Keratinocyte (primary cell): ENCODE results near the gene CDC14A. TPM values are rescaled to one million over a fixed set of nuclear protein-coding genes. Genes with fewer than 3 reads are reported as not detected.

Source experiments
- DNase-seq: peaks from one replicate; pipeline ENCODE4 v3.0.0-alpha.2; 2011; ENCODE audit warnings: low read depth, missing footprints, low spot score
- FAIRE-seq: peaks from 2 replicates; lab custom pipeline; 2011; peaks lifted over from hg19 to GRCh38; lab: Jason Lieb, UNC
- H2AFZ ChIP-seq: 2 replicates; pipeline ENCODE4 v1.6.0; 2012; ENCODE audit warnings: low read length, control low read depth, inconsistent platforms; ENCODE audit not compliant: control insufficient read depth
- H3K27ac ChIP-seq: 2 replicates; pipeline ENCODE4 v1.5.1; 2011; ENCODE audit warnings: low read length; ENCODE audit not compliant: control insufficient read depth, insufficient read depth
- H3K27me3 ChIP-seq: 3 replicates; pipeline ENCODE4 v1.6.0; 2011; ENCODE audit warnings: low read length; ENCODE audit not compliant: control insufficient read depth, insufficient read depth; ENCODE audit errors: extremely low read depth
- H3K36me3 ChIP-seq, 2 experiments: 2 replicates in 1 of 2; 3 replicates in 1 of 2; pipeline ENCODE4 v1.5.1; 2011; ENCODE audit warnings: low read length in 2 of 2, mild to moderate bottlenecking in 1 of 2; ENCODE audit not compliant: control insufficient read depth in 2 of 2, insufficient read depth in 2 of 2; ENCODE audit errors: extremely low read depth in 1 of 2
- H3K4me1 ChIP-seq: 3 replicates; pipeline ENCODE4 v1.5.1; 2011; ENCODE audit warnings: low read length; ENCODE audit not compliant: control insufficient read depth, insufficient read depth; ENCODE audit errors: extremely low read depth
- H3K4me2 ChIP-seq: 3 replicates; pipeline ENCODE4 v1.6.0; 2011; ENCODE audit warnings: low read depth, low read length; ENCODE audit not compliant: control insufficient read depth, insufficient read depth; ENCODE audit errors: extremely low read depth
- H3K4me3 ChIP-seq, 3 experiments: fragments of 200-600 bp in 1 of 3; sonication (generic) in 1 of 3; 2 replicates in 2 of 3; 3 replicates in 1 of 3; pipeline ENCODE4 v1.5.1; 2011 to 2016; ENCODE audit warnings: low read length in 3 of 3, mild to moderate bottlenecking in 3 of 3, control low read depth in 2 of 3, inconsistent platforms in 1 of 3, low read depth in 1 of 3, mixed read lengths in 1 of 3, mixed run types in 1 of 3, moderate library complexity in 1 of 3; ENCODE audit not compliant: control insufficient read depth in 2 of 3, insufficient read depth in 2 of 3; ENCODE audit errors: extremely low read depth in 1 of 3
- H3K79me2 ChIP-seq: 2 replicates; pipeline ENCODE4 v1.6.0; 2012; ENCODE audit warnings: low read length; ENCODE audit not compliant: control insufficient read depth, insufficient read depth
- H3K9ac ChIP-seq: 3 replicates; pipeline ENCODE4 v1.6.0; 2011; ENCODE audit warnings: low read length; ENCODE audit not compliant: control insufficient read depth, insufficient read depth; ENCODE audit errors: extremely low read depth
- H3K9me1 ChIP-seq: 3 replicates; pipeline ENCODE4 v1.6.0; 2011; ENCODE audit warnings: low read length; ENCODE audit not compliant: control insufficient read depth, insufficient read depth; ENCODE audit errors: extremely low read depth
- H3K9me3 ChIP-seq: 2 replicates; pipeline ENCODE4 v1.5.1; 2012; ENCODE audit warnings: low read depth, low read length; ENCODE audit not compliant: control insufficient read depth
- H4K20me1 ChIP-seq: 3 replicates; pipeline ENCODE4 v1.6.0; 2011; ENCODE audit warnings: low read length; ENCODE audit not compliant: control insufficient read depth, insufficient read depth; ENCODE audit errors: extremely low read depth
- EZH2 ChIP-seq: IDR thresholded peaks from one replicate; pipeline ENCODE4 v1.6.1; 2012; ENCODE audit warnings: inconsistent platforms, mild to moderate bottlenecking, low read length, moderate library complexity
- dilution Hi-C: fragments of 300-500 bp; cut with MboI; formaldehyde crosslinking; loops from one replicate; pipeline ENCODE4 v1.7.0; 2020; ENCODE audit warnings: low sequenced_read_pairs; ENCODE audit not compliant: extremely low pct_ligation_motif_present
- polyA plus RNA-seq, 5 experiments: library from polyadenylated mRNA; depleted of rRNA in 3 of 5; stranded (reverse) in 3 of 5; stranded (forward) in 1 of 5; unstranded in 1 of 5; fragments of >200 nt; gene quantifications; 1 replicate in 1 of 5; 2 replicates in 3 of 5; 3 replicates in 1 of 5; pipeline versions ENCODE4 v1.2.1 to v1.2.3, GENCODE V29; 2011 to 2012; ENCODE audit warnings: missing spikeins in 2 of 5, low read depth in 1 of 5, low replicate concordance in 1 of 5
- TF ChIP-seq, protein P1 (sequence below), 3 experiments: IDR thresholded peaks in 1 of 3; conservative IDR thresholded peaks in 1 of 3; optimal IDR thresholded peaks in 1 of 3; 2 replicates in 2 of 3; 3 replicates in 1 of 3; pipeline versions ENCODE3 to v1.5.1; 2011; ENCODE audit warnings: low read length in 3 of 3, mild to moderate bottlenecking in 3 of 3, moderate library complexity in 2 of 3, control low read depth in 1 of 3, inconsistent platforms in 1 of 3; ENCODE audit not compliant: insufficient read depth in 2 of 3; ENCODE audit errors: extremely low read depth in 1 of 3

The CDC14A gene
- polyA plus RNA-seq, 1 donor (not counting 4 experiments of a cell fraction or from before 2014, with no cell fraction given), result 2.2 TPM

- H3K36me3 ChIP-seq, result no peaks in the 10 kb centered on the region
- FAIRE-seq (no peak), DNase-seq (no peak)
Observed at GRCh38 chr1:100383743-100384405, 31.6 kb downstream of the CDC14A start.

DNA sequence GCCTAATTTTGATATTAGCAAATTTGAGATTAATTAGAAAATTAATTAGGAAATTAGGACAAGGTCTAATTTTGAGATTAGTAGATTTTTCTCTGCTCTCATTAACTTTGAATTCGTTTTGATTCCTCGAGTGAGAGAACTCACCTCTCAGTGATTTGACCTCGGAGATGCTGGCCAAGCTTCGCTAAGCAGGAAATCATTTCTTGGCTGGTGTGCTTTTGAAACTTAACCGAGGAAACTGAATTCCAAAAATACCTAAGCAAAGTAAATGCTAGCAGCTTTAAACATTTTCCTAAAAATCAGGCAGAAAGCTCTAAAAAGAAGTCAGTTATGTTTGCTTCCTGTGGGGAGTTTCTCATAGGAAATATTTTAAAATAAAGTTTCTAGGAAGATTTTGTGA lies 34.9 kb downstream of the CDC14A start:
- H4K20me1 ChIP-seq, result no peaks in the 10 kb centered on the region
- H3K27ac ChIP-seq, result no peak overlapping the region
- H3K9me3 ChIP-seq, result no peaks in the 10 kb centered on the region
- no peak overlapping the region for H3K4me2 ChIP-seq
- no peak overlapping the region for H3K9ac ChIP-seq
- H3K4me3 ChIP-seq, result no peak overlapping the region
- H2AFZ ChIP-seq, result no peak overlapping the region
- no peaks in the 10 kb centered on the region for H3K79me2 ChIP-seq
- dilution Hi-C loops, result no loop called here
- H3K9me1 ChIP-seq, result no peaks in the 10 kb centered on the region
- TF ChIP-seq, protein P1, sequence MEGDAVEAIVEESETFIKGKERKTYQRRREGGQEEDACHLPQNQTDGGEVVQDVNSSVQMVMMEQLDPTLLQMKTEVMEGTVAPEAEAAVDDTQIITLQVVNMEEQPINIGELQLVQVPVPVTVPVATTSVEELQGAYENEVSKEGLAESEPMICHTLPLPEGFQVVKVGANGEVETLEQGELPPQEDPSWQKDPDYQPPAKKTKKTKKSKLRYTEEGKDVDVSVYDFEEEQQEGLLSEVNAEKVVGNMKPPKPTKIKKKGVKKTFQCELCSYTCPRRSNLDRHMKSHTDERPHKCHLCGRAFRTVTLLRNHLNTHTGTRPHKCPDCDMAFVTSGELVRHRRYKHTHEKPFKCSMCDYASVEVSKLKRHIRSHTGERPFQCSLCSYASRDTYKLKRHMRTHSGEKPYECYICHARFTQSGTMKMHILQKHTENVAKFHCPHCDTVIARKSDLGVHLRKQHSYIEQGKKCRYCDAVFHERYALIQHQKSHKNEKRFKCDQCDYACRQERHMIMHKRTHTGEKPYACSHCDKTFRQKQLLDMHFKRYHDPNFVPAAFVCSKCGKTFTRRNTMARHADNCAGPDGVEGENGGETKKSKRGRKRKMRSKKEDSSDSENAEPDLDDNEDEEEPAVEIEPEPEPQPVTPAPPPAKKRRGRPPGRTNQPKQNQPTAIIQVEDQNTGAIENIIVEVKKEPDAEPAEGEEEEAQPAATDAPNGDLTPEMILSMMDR (optimal IDR thresholded peaks at IDR 0.05 in 1 of 3, IDR thresholded peaks at IDR 0.05 in 1 of 3, conservative IDR thresholded peaks at IDR 0.05 in 1 of 3; ENCODE audit: extremely low read depth in 1 of 3, insufficient read depth in 2 of 3, low read length in 3 of 3), result no peak
- no peak for TF ChIP-seq EZH2
- no peaks in the 10 kb centered on the region for H3K4me1 ChIP-seq
- no peaks in the 10 kb centered on the region for H3K27me3 ChIP-seq
- DNase-seq, result no peak
- H3K36me3 ChIP-seq, result no peaks in the 10 kb centered on the region
- FAIRE-seq, result no peak

More at GRCh38 chr1:100383743-100384405, 31.6 kb downstream of the CDC14A start:
- no peak overlapping the region for H3K27ac ChIP-seq
- H2AFZ ChIP-seq, result no peak overlapping the region
- no peak overlapping the region for H3K4me2 ChIP-seq
- no peaks in the 10 kb centered on the region for H3K27me3 ChIP-seq
- dilution Hi-C loops, result no loop called here
- no peak overlapping the region for H3K9ac ChIP-seq
- no peak overlapping the region for H3K4me3 ChIP-seq
- H3K9me3 ChIP-seq, result no peaks in the 10 kb centered on the region
- TF ChIP-seq, protein P1 (optimal IDR thresholded peaks at IDR 0.05 in 1 of 3, IDR thresholded peaks at IDR 0.05 in 1 of 3, conservative IDR thresholded peaks at IDR 0.05 in 1 of 3; ENCODE audit: extremely low read depth in 1 of 3, insufficient read depth in 2 of 3, low read length in 3 of 3), result no peak
- no peak for TF ChIP-seq EZH2
- no peaks in the 10 kb centered on the region for H3K79me2 ChIP-seq
- no peaks in the 10 kb centered on the region for H4K20me1 ChIP-seq
- H3K4me1 ChIP-seq, result no peaks in the 10 kb centered on the region
- no peaks in the 10 kb centered on the region for H3K9me1 ChIP-seq
